Heart left ventricle (tissue), 13 donors: ENCODE results near the gene ANO2.
"Not testable (repeated sequence)": the region's sequence is repeated elsewhere in the genome, so short reads cannot be mapped to it uniquely, and the experiment has no call there.

Experiments used
- CTCF ChIP-seq, 12 donors: fragments of 200-600 bp; sonication (generic) in 4 of 12; IDR thresholded peaks; one replicate each; pipeline versions ENCODE4 v1.5.0 to v1.8.0; 2018 to 2022; ENCODE audit warnings: antibody characterized with exemption in 12 of 12, mild to moderate bottlenecking in 5 of 12
- POLR2A ChIP-seq, 2 donors: fragments of 450-650 bp; IDR thresholded peaks; one replicate each; pipeline ENCODE4 v1.6.1; 2017; ENCODE audit warnings: antibody characterized with exemption in 2 of 2, mild to moderate bottlenecking in 2 of 2, moderate library complexity in 2 of 2
- donor health status: ischemic (EF 13 %, LVEDD 7.1; RV severe dilation, severe dysfunction).
- donor health status: DM: no; HTN: yes; CAD: no.
- donor health status: DM: no; HTN: no; CAD: no.
- donor health status: ischemic (EF 25% LVEDD 6.9; RV normal size, moderate dysfunction).
- donor health status: ischemic (EF 25% LVEDD 5.7; RV mildly dilated, moderate dysfunction).
- donor health status: ischemic (EF 35%, LVEDD 5.7; RV mildly dilated, moderate dysfunction).
- donor health status: nonischemic (EF 11% LVEDD 7.7; RV severe dilation, severe dysfunction).
- donor health status: DM: yes; HTN: yes; CAD: no.
- donor health status: PGD.
- donor health status: ischemic (EF 29% LVEDD 5.4; RV normal size, mild dysfunction).
- donor health status: nonischemic (EF 23%, LVEDD 6.1; RV moderate dilation, normal function).

GRCh38 chr12:5669624-5670023 is 275.4 kb downstream of the ANO2 start:
- not testable (repeated sequence) for TF ChIP-seq CTCF, POLR2A (IDR thresholded peaks at IDR 0.05)
